Stimulated activated CD4-positive, alpha-beta T cell treated with anti-CD3 and anti-CD28 coated beads, Interleukin-2, amount 100 ng/mL, for 4 hours (primary cell): Measurements from ENCODE around the gene ATL2.
"Not testable (repeated sequence)": the region's sequence is repeated elsewhere in the genome, so short reads cannot be mapped to it uniquely, and the experiment has no call there.

Experiments used
- DNase-seq: peaks from one replicate; pipeline ENCODE4 v3.0.0-alpha.2; 2020; ENCODE audit warnings: low read depth

The ATL2 gene

GRCh38 chr2:38274286-38275276 is 102.5 kb downstream of the ATL2 start:
- no peak for DNase-seq

- DNase-seq: no peak
Measured at GRCh38 chr2:38271697-38272096, 105.4 kb downstream of the ATL2 start.

GRCh38 chr2:38269421-38269820 is 107.7 kb downstream of the ATL2 start:
- no peak for DNase-seq

- no peak for DNase-seq
Measured at GRCh38 chr2:38268691-38269327, 108.3 kb downstream of the ATL2 start.

GRCh38 chr2:38268001-38268400 is 109.1 kb downstream of the ATL2 start:
- DNase-seq: no peak

- DNase-seq: no peak
Measured at GRCh38 chr2:38267270-38267925, 109.7 kb downstream of the ATL2 start.

GRCh38 chr2:38266382-38267061 is 110.6 kb downstream of the ATL2 start:
- no peak for DNase-seq

GRCh38 chr2:38265461-38265860 is 111.6 kb downstream of the ATL2 start:
- DNase-seq: no peak

GRCh38 chr2:38264396-38265221 is 112.5 kb downstream of the ATL2 start:
- DNase-seq: no peak

- no peak for DNase-seq
Measured at GRCh38 chr2:38263293-38263692, 113.8 kb downstream of the ATL2 start.

- DNase-seq: no peak
Measured at GRCh38 chr2:38262069-38262871, 114.8 kb downstream of the ATL2 start.

- no peak for DNase-seq
Measured at GRCh38 chr2:38261569-38262068, 115.5 kb downstream of the ATL2 start.

GRCh38 chr2:38260972-38261371 is 116.1 kb downstream of the ATL2 start:
- DNase-seq: no peak

GRCh38 chr2:38260469-38260868 is 116.6 kb downstream of the ATL2 start:
- DNase-seq: no peak

- no peak for DNase-seq
Measured at GRCh38 chr2:38259311-38259710, 117.8 kb downstream of the ATL2 start.

- not testable (repeated sequence) for DNase-seq
Measured at GRCh38 chr2:38257680-38258079, 119.4 kb downstream of the ATL2 start.

- DNase-seq: no peak
Measured at GRCh38 chr2:38256610-38257009, 120.5 kb downstream of the ATL2 start.

GRCh38 chr2:38255211-38255610 is 121.9 kb downstream of the ATL2 start:
- no peak for DNase-seq

GRCh38 chr2:38254796-38255195 is 122.3 kb downstream of the ATL2 start:
- no peak for DNase-seq

- no peak for DNase-seq
Measured at GRCh38 chr2:38251940-38252339, 125.1 kb downstream of the ATL2 start.
